HepG2 (cell line): ENCODE data around the gene MAGIX. TPM values are rescaled to one million over a fixed set of nuclear protein-coding genes. Genes with fewer than 3 reads are reported as not detected.

ENCODE experiments used
- ATAC-seq: fragments of 200-7000 bp; cut with Tn5 transposase; 3 replicates; pipeline ENCODE4 v1.9.1; 2020; ENCODE audit warnings: mild to moderate bottlenecking, moderate library complexity
- BruUV-seq: library from RNA; stranded (reverse); fragments of 400-500 nt; replicated peaks from 2 replicates; lab custom pipeline; 2021; lab: Mats Ljungman, UMichigan
- CTCF ChIA-PET: fragments of 300-600 bp; formaldehyde crosslinking; extraction: SDS; loops from one replicate; lab custom pipeline; 2021; ENCODE audit warnings: low total read pairs, inconsistent platforms, low intra/inter-chr PET ratio; lab: Yijun Ruan, JAX
- POLR2A ChIA-PET: fragments of 350-600 bp; sonication (Branson Sonifier 250); formaldehyde crosslinking; loops from one replicate; lab custom pipeline; 2020; ENCODE audit warnings: antibody characterized with exemption, inconsistent platforms; lab: Yijun Ruan, JAX
- DNase-seq: peaks from one replicate; pipeline ENCODE4 v3.0.0-alpha.2; 2015; ENCODE audit warnings: low spot score
- FAIRE-seq: peaks from 3 replicates; lab custom pipeline; 2011; peaks lifted over from hg19 to GRCh38; lab: Jason Lieb, UNC
- H2AFZ ChIP-seq: one replicate; pipeline ENCODE4 v1.6.1; 2011; ENCODE audit warnings: low read length, inconsistent platforms
- H3K27ac ChIP-seq: fragments of 300-600 bp; 3 replicates; pipeline ENCODE4 v1.8.0; 2011; ENCODE audit warnings: mixed run types, mild to moderate bottlenecking, mixed read lengths, low read length, inconsistent platforms; ENCODE audit not compliant: insufficient read depth; ENCODE audit errors: extremely low read length
- H3K27me3 ChIP-seq, 2 experiments: fragments of 200-600 bp in 1 of 2; 2 replicates in 1 of 2; 3 replicates in 1 of 2; pipeline versions ENCODE4 v1.6.0 to v1.8.0; 2011; ENCODE audit warnings: low read length in 2 of 2, mild to moderate bottlenecking in 2 of 2, moderate library complexity in 2 of 2, inconsistent platforms in 1 of 2; ENCODE audit not compliant: insufficient read depth in 2 of 2, control insufficient read depth in 1 of 2
- H3K36me3 ChIP-seq, 2 experiments: fragments of 200-600 bp in 1 of 2; replicated peaks in 1 of 2; 2 replicates in 1 of 2; 3 replicates in 1 of 2; pipeline versions ENCODE4 v1.5.1 to v1.8.0; 2011; ENCODE audit warnings: low read length in 2 of 2, inconsistent platforms in 1 of 2; ENCODE audit not compliant: insufficient read depth in 2 of 2, control insufficient read depth in 1 of 2
- H3K4me1 ChIP-seq: 2 replicates; pipeline ENCODE4 v1.5.1; 2012; ENCODE audit warnings: low read length, inconsistent platforms; ENCODE audit not compliant: insufficient read depth
- H3K4me2 ChIP-seq: 2 replicates; pipeline ENCODE4 v1.6.0; 2011; ENCODE audit warnings: low read depth, low read length, inconsistent platforms
- H3K4me3 ChIP-seq, 3 experiments: fragments of 200-600 bp in 1 of 3; sonication (generic), shearing (Covaris generic) in 1 of 3; replicated peaks in 1 of 3; 2 replicates each; pipeline ENCODE4 v1.5.1; 2011 to 2016; ENCODE audit warnings: low read length in 3 of 3, inconsistent platforms in 2 of 3, low read depth in 2 of 3, mild to moderate bottlenecking in 2 of 3, control low read depth in 1 of 3, mixed read lengths in 1 of 3; ENCODE audit not compliant: insufficient read depth in 1 of 3
- H3K79me2 ChIP-seq: one replicate; pipeline ENCODE4 v1.6.1; 2011; ENCODE audit warnings: low read length, inconsistent platforms; ENCODE audit not compliant: insufficient read depth
- H3K9ac ChIP-seq: 2 replicates; pipeline ENCODE4 v1.6.0; 2011; ENCODE audit warnings: mild to moderate bottlenecking, low read depth, low read length, inconsistent platforms; ENCODE audit not compliant: insufficient read depth
- H3K9me3 ChIP-seq: 2 replicates; pipeline ENCODE4 v1.5.1; 2012; ENCODE audit warnings: mild to moderate bottlenecking, low read length
- H4K20me1 ChIP-seq: 2 replicates; pipeline ENCODE4 v1.6.0; 2011; ENCODE audit warnings: inconsistent platforms, mild to moderate bottlenecking, low read length, moderate library complexity; ENCODE audit not compliant: insufficient read depth
- DNMT1 ChIP-seq: sonication (generic); formaldehyde crosslinking; IDR thresholded peaks from 2 replicates; pipeline ENCODE4 v1.5.1; 2020; ENCODE audit warnings: mild to moderate bottlenecking, missing genetic modification reagents
- TBX2 ChIP-seq: sonication (generic); formaldehyde crosslinking; IDR thresholded peaks from 2 replicates; pipeline ENCODE4 v1.5.0; 2020; ENCODE audit warnings: missing genetic modification reagents, mild to moderate bottlenecking, borderline replicate concordance
- THAP11 ChIP-seq: IDR thresholded peaks from 2 replicates; pipeline ENCODE4 v1.6.1; 2016; ENCODE audit warnings: missing biosample characterization, missing genetic modification reagents
- ZNF891 ChIP-seq: sonication (generic); formaldehyde crosslinking; IDR thresholded peaks from 2 replicates; pipeline ENCODE4 v1.5.0; 2020; ENCODE audit warnings: mild to moderate bottlenecking, missing genetic modification reagents
- WGBS: methylation state at CpG from one replicate; pipeline ENCODE4 v1.1.6; 2017; ENCODE audit warnings: low lambda C conversion rate; 5-methylcytosine and 5-hydroxymethylcytosine counted together
- in situ Hi-C: cut with HindIII; loops from 2 replicates; pipeline ENCODE4 v1.10.0; 2017; ENCODE audit warnings: low pct_unique_long_range_greater_than_20kb; ENCODE audit not compliant: extremely low pct_ligation_motif_present
- intact Hi-C: fragments of 100-400 bp; cut with micrococcal nuclease; formaldehyde crosslinking; loops from one replicate; pipeline ENCODE4 v1.10.0; 2022; ENCODE audit not compliant: unreplicated experiment
- polyA plus RNA-seq, 8 experiments: library from polyadenylated mRNA; depleted of rRNA in 3 of 8; stranded (reverse) in 7 of 8; unstranded in 1 of 8; fragments of >200 nt; fragmentation: Illumina TruSeq in 4 of 8; extraction: Trizol in 4 of 8; gene quantifications; 2 replicates each; pipeline versions ENCODE4 v1.2.1 to v1.2.3, GENCODE V29; 2011 to 2016; ENCODE audit warnings: low read depth in 4 of 8, missing spikeins in 1 of 8, mixed read lengths in 1 of 8; ENCODE audit not compliant: insufficient read depth in 1 of 8
- total RNA-seq, 5 experiments: library from RNA; depleted of rRNA; stranded (reverse); fragments of >200 nt; fragmentation: Illumina TruSeq; extraction: Trizol; gene quantifications; 2 replicates each; pipeline ENCODE4 v1.2.3, GENCODE V29; 2016; ENCODE audit warnings: low read depth in 1 of 5
- TF ChIP-seq, protein P1 (sequence below), 2 experiments: sonication (generic) in 1 of 2; formaldehyde crosslinking in 1 of 2; IDR thresholded peaks; 2 replicates each; pipeline versions ENCODE4 v1.4.0 to v1.6.1; 2016 to 2020; ENCODE audit warnings: borderline replicate concordance in 1 of 2, low read depth in 1 of 2, mild to moderate bottlenecking in 1 of 2, missing genetic modification reagents in 1 of 2

MAGIX gene
- total and polyA plus RNA-seq, 2 of the 13 experiments (the other 11 are each of a cell fraction or from before 2014, with no cell fraction given) = 0.63 to 1.2 TPM

DNA sequence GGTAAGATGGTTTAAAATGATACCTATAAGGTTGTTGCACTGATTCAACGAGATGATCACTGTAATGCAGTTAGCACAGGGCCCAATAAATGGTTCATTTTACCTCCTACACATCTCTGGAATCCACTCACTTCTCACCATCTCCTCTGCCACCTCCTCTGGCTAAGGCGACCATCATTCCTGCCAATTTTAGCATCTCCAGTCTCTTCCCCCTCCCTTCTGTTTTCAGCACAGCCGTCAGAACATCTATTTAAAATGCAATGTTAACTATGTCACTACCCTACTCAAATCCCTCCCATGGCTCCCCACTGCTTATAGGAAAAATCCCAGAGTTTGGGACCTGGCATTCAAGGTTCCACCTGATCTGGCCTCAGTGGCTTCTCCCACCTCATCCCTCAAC, 41.0 kb downstream of the MAGIX start:
- no peak for TF ChIP-seq TBX2 (CRISPR knock-in tag)
- no peak for TF ChIP-seq THAP11 (CRISPR knock-in tag)
- TF ChIP-seq, protein P1, sequence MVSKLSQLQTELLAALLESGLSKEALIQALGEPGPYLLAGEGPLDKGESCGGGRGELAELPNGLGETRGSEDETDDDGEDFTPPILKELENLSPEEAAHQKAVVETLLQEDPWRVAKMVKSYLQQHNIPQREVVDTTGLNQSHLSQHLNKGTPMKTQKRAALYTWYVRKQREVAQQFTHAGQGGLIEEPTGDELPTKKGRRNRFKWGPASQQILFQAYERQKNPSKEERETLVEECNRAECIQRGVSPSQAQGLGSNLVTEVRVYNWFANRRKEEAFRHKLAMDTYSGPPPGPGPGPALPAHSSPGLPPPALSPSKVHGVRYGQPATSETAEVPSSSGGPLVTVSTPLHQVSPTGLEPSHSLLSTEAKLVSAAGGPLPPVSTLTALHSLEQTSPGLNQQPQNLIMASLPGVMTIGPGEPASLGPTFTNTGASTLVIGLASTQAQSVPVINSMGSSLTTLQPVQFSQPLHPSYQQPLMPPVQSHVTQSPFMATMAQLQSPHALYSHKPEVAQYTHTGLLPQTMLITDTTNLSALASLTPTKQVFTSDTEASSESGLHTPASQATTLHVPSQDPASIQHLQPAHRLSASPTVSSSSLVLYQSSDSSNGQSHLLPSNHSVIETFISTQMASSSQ (IDR thresholded peaks at IDR 0.05; ENCODE audit: low read depth) = no peak
- TF ChIP-seq, protein P1 (CRISPR knock-in tag; IDR thresholded peaks at IDR 0.05; ENCODE audit: borderline replicate concordance) = no peak
- no peak for TF ChIP-seq DNMT1 (CRISPR knock-in tag)
- TF ChIP-seq ZNF891 = no peak
- TF ChIP-seq, all 625 proteins: peak for 0
- ChIA-PET POLR2A (no interaction called here), CTCF (no interaction called here)
- peaks cover 18% of the 10 kb centered on the region for H3K4me1 ChIP-seq
- no peak for ATAC-seq
- H4K20me1 ChIP-seq = no peaks in the 10 kb centered on the region
- H3K4me3 ChIP-seq = no peak overlapping the region
- in situ Hi-C loops = no loop called here
- WGBS = 19% methylated on average over 3 of the region's 3 CpGs
- no peaks in the 10 kb centered on the region for H3K9me3 ChIP-seq
- no peak for DNase-seq
- H3K36me3 ChIP-seq = no peaks in the 10 kb centered on the region
- no peak overlapping the region for H3K9ac ChIP-seq
- H3K27ac ChIP-seq = no peak overlapping the region
- no peaks in the 10 kb centered on the region for H3K27me3 ChIP-seq
- FAIRE-seq = no peak
- no peak overlapping the region for H3K4me2 ChIP-seq
- intact Hi-C loops = no loop called here
- BruUV-seq = no TSS peak
- H2AFZ ChIP-seq = no peak overlapping the region
- no peaks in the 10 kb centered on the region for H3K79me2 ChIP-seq
